H1 (cell line): ENCODE results near the gene PTPRJ. TPM values are rescaled to one million over a fixed set of nuclear protein-coding genes. Genes with fewer than 3 reads are reported as not detected.

Source experiments
- CTCF ChIA-PET: fragments of 300-600 bp; sonication (Branson Sonifier 250); formaldehyde crosslinking; loops from one replicate; lab custom pipeline; 2021; ENCODE audit not compliant: partially characterized antibody; lab: Charles Lee
- POLR2A ChIA-PET: fragments of 300-600 bp; sonication (Branson Sonifier 250); formaldehyde crosslinking; loops from one replicate; lab custom pipeline; 2021; ENCODE audit warnings: inconsistent platforms; ENCODE audit not compliant: partially characterized antibody; lab: Charles Lee
- DNase-seq, 2 experiments: peaks; one replicate each; pipeline versions ENCODE4 v3.0.0 to v3.0.0-alpha.2; 2010 to 2022; ENCODE audit warnings: low spot score in 2 of 2, low read depth in 1 of 2, mixed read lengths in 1 of 2
- FAIRE-seq: peaks from 2 replicates; lab custom pipeline; 2011; peaks lifted over from hg19 to GRCh38; lab: Jason Lieb, UNC
- H2AFZ ChIP-seq: 2 replicates; pipeline ENCODE4 v1.8.1; 2012; ENCODE audit warnings: low read length, inconsistent platforms
- H2AK5ac ChIP-seq: 2 replicates; pipeline ENCODE4 v1.6.1; 2013; ENCODE audit warnings: low read depth, low read length
- H2BK120ac ChIP-seq: replicated peaks from 2 replicates; pipeline ENCODE3; 2013; ENCODE audit warnings: low read depth, low read length, inconsistent platforms
- H2BK12ac ChIP-seq: 2 replicates; pipeline ENCODE4 v1.6.1; 2013; ENCODE audit warnings: low read depth, low read length
- H2BK15ac ChIP-seq: 2 replicates; pipeline ENCODE4 v1.6.1; 2013; ENCODE audit warnings: low read length
- H2BK20ac ChIP-seq: 2 replicates; pipeline ENCODE4 v1.6.1; 2013; ENCODE audit warnings: low read length
- H2BK5ac ChIP-seq: 2 replicates; pipeline ENCODE4 v1.6.1; 2013; ENCODE audit warnings: low read depth, low read length
- H3K14ac ChIP-seq: 2 replicates; pipeline ENCODE4 v1.6.1; 2013; ENCODE audit warnings: inconsistent platforms; ENCODE audit not compliant: insufficient read length
- H3K18ac ChIP-seq: 2 replicates; pipeline ENCODE4 v1.6.1; 2013; ENCODE audit warnings: low read length; ENCODE audit errors: extremely low read depth
- H3K23ac ChIP-seq: 2 replicates; pipeline ENCODE4 v1.6.1; 2013; ENCODE audit warnings: inconsistent platforms; ENCODE audit not compliant: insufficient read length
- H3K23me2 ChIP-seq: 2 replicates; pipeline ENCODE4 v1.6.1; 2013; ENCODE audit warnings: low read depth, low read length
- H3K27ac ChIP-seq: 2 replicates; pipeline ENCODE4 v1.6.1; 2011; ENCODE audit warnings: low read depth, low read length, inconsistent platforms
- H3K27me3 ChIP-seq, 4 experiments: replicated peaks in 1 of 4; 1 replicate in 1 of 4; 2 replicates in 3 of 4; pipeline versions ENCODE4 v1.6.1 to v1.8.1; 2011 to 2013; ENCODE audit warnings: low read length in 3 of 4, mild to moderate bottlenecking in 3 of 4, inconsistent platforms in 2 of 4, mixed read lengths in 2 of 4, moderate library complexity in 1 of 4; ENCODE audit not compliant: control insufficient read depth in 3 of 4, insufficient read depth in 3 of 4; ENCODE audit errors: extremely low read depth in 1 of 4
- H3K36me3 ChIP-seq, 4 experiments: 2 replicates each; pipeline versions ENCODE4 v1.6.1 to v1.8.1; 2011 to 2013; ENCODE audit warnings: mild to moderate bottlenecking in 4 of 4, low read length in 3 of 4, moderate library complexity in 2 of 4, control low read depth in 1 of 4, inconsistent platforms in 1 of 4; ENCODE audit not compliant: insufficient read depth in 4 of 4, control insufficient read depth in 2 of 4
- H3K4ac ChIP-seq: replicated peaks from 2 replicates; pipeline ENCODE3; 2013; ENCODE audit warnings: low read length, low read depth, mixed read lengths, inconsistent platforms; ENCODE audit not compliant: insufficient read length
- H3K4me1 ChIP-seq, 4 experiments: replicated peaks in 1 of 4; 1 replicate in 1 of 4; 2 replicates in 3 of 4; pipeline versions ENCODE4 v1.6.1 to v1.8.1; 2011 to 2013; ENCODE audit warnings: low read length in 3 of 4, inconsistent platforms in 2 of 4, mixed read lengths in 1 of 4; ENCODE audit not compliant: insufficient read depth in 4 of 4, control insufficient read depth in 3 of 4
- H3K4me2 ChIP-seq, 2 experiments: 2 replicates each; pipeline versions ENCODE4 v1.6.1 to v1.8.1; 2011 to 2013; ENCODE audit warnings: low read depth in 2 of 2, low read length in 2 of 2, control low read depth in 1 of 2, inconsistent platforms in 1 of 2, mild to moderate bottlenecking in 1 of 2; ENCODE audit not compliant: insufficient read depth in 1 of 2
- H3K4me3 ChIP-seq, 4 experiments: fragments of 200-600, 300-600 bp in 1 of 4; sonication (generic), shearing (Covaris generic), sonication (Bioruptor Twin) in 1 of 4; 2 replicates each; pipeline versions ENCODE4 v1.5.1 to v1.8.1; 2011 to 2016; ENCODE audit warnings: low read length in 4 of 4, low read depth in 3 of 4, control low read depth in 2 of 4, inconsistent platforms in 2 of 4, mild to moderate bottlenecking in 2 of 4, mixed read lengths in 1 of 4, moderate library complexity in 1 of 4; ENCODE audit not compliant: insufficient read depth in 2 of 4; ENCODE audit errors: extremely low read depth in 1 of 4
- H3K56ac ChIP-seq: replicated peaks from 2 replicates; pipeline ENCODE3; 2013; ENCODE audit warnings: low read depth, mild to moderate bottlenecking, mixed read lengths, low read length, inconsistent platforms; ENCODE audit not compliant: insufficient read length
- H3K79me1 ChIP-seq: 2 replicates; pipeline ENCODE4 v1.6.1; 2013; ENCODE audit warnings: low read depth, low read length, control low read depth
- H3K79me2 ChIP-seq, 2 experiments: 2 replicates each; pipeline versions ENCODE4 v1.6.1 to v1.8.1; 2012 to 2013; ENCODE audit warnings: low read length in 2 of 2, mild to moderate bottlenecking in 2 of 2, inconsistent platforms in 1 of 2; ENCODE audit not compliant: insufficient read depth in 2 of 2, control insufficient read depth in 1 of 2
- H3K9ac ChIP-seq, 4 experiments: replicated peaks in 1 of 4; 1 replicate in 1 of 4; 2 replicates in 3 of 4; pipeline versions ENCODE4 v1.6.1 to v1.8.1; 2011 to 2013; ENCODE audit warnings: low read depth in 3 of 4, low read length in 3 of 4, control low read depth in 2 of 4, mild to moderate bottlenecking in 2 of 4, moderate library complexity in 2 of 4, inconsistent platforms in 1 of 4; ENCODE audit errors: extremely low read depth in 1 of 4
- H3K9me3 ChIP-seq, 2 experiments: 2 replicates each; pipeline versions ENCODE4 v1.6.1 to v1.8.1; 2012 to 2013; ENCODE audit warnings: mild to moderate bottlenecking in 2 of 2, moderate library complexity in 2 of 2, control low read depth in 1 of 2, inconsistent platforms in 1 of 2, low read depth in 1 of 2, low read length in 1 of 2, mixed read lengths in 1 of 2; ENCODE audit not compliant: insufficient read depth in 2 of 2
- H4K20me1 ChIP-seq, 2 experiments: replicated peaks in 1 of 2; 2 replicates each; pipeline versions ENCODE3 to v1.8.1; 2011 to 2013; ENCODE audit warnings: inconsistent platforms in 2 of 2, low read length in 2 of 2, mild to moderate bottlenecking in 1 of 2; ENCODE audit not compliant: insufficient read depth in 2 of 2, control insufficient read depth in 1 of 2
- H4K5ac ChIP-seq: 2 replicates; pipeline ENCODE4 v1.6.1; 2013; ENCODE audit warnings: low read length, low read depth, mixed read lengths, inconsistent platforms; ENCODE audit not compliant: insufficient read length
- H4K8ac ChIP-seq: 2 replicates; pipeline ENCODE4 v1.8.0; 2013; ENCODE audit warnings: mild to moderate bottlenecking, moderate library complexity, low read length, inconsistent platforms; ENCODE audit not compliant: insufficient read depth; ENCODE audit errors: extremely low read depth
- H4K91ac ChIP-seq: replicated peaks from 2 replicates; pipeline ENCODE3; 2013; ENCODE audit warnings: low read length, mixed read lengths, inconsistent platforms; ENCODE audit not compliant: insufficient read length
- CREB1 ChIP-seq: IDR thresholded peaks from 2 replicates; pipeline ENCODE4 v1.6.1; 2012; ENCODE audit warnings: inconsistent platforms
- EZH2 ChIP-seq: fragments of 200-600 bp; sonication (generic); IDR thresholded peaks from 2 replicates; pipeline ENCODE4 v1.7.1; 2012; ENCODE audit warnings: low read depth, mild to moderate bottlenecking, moderate library complexity, low read length, inconsistent platforms; ENCODE audit not compliant: severe bottlenecking
- MAX ChIP-seq: IDR thresholded peaks from 2 replicates; pipeline ENCODE4 v1.6.1; 2012; ENCODE audit warnings: inconsistent platforms
- POU5F1 ChIP-seq: IDR thresholded peaks from 2 replicates; pipeline ENCODE4 v1.6.1; 2011; ENCODE audit warnings: low read depth, mild to moderate bottlenecking, low read length, moderate library complexity
- SIN3A ChIP-seq, 2 experiments: IDR thresholded peaks in 1 of 2; conservative IDR thresholded peaks in 1 of 2; 2 replicates each; pipeline ENCODE4 v1.6.1; 2011 to 2012; ENCODE audit warnings: low read length in 2 of 2, improper control_type of control experiment in 1 of 2, low read depth in 1 of 2, mild to moderate bottlenecking in 1 of 2
- SP4 ChIP-seq: IDR thresholded peaks from 2 replicates; pipeline ENCODE4 v1.6.1; 2012; ENCODE audit warnings: low read length, inconsistent platforms
- TAF1 ChIP-seq: IDR thresholded peaks from 2 replicates; pipeline ENCODE4 v1.6.1; 2011; ENCODE audit warnings: mild to moderate bottlenecking, low read depth, low read length
- WGBS, 2 experiments: shearing (Covaris generic) in 1 of 2; methylation state at CpG; one replicate each; pipeline versions ENCODE4 v1.1.6 to v1.1.7; 2013 to 2015; ENCODE audit warnings: low lambda C conversion rate in 2 of 2, mixed read lengths in 2 of 2, inconsistent platforms in 1 of 2, low coverage in 1 of 2, missing lambda C conversion rate in 1 of 2; ENCODE audit not compliant: insufficient replicate concordance in 2 of 2, insufficient coverage in 1 of 2, insufficient read length in 1 of 2; ENCODE audit errors: extremely low coverage in 1 of 2, missing lambda C conversion rate in 1 of 2; 5-methylcytosine and 5-hydroxymethylcytosine counted together
- polyA plus RNA-seq, 7 experiments: library from polyadenylated mRNA; depleted of rRNA in 3 of 7; stranded (reverse) in 5 of 7; unstranded in 2 of 7; fragments of >200 nt in 5 of 7; fragments of 200-250 nt in 2 of 7; gene quantifications; 1 replicate in 5 of 7; 2 replicates in 1 of 7; 4 replicates in 1 of 7; pipeline versions ENCODE4 v1.2.1 to v1.2.3, GENCODE V29; 2011 to 2013; ENCODE audit warnings: missing spikeins in 2 of 7, mixed read lengths in 2 of 7
- total RNA-seq: library from RNA; stranded (reverse); fragmentation: NEBNext Ultra II Directional; extraction: Animal tissue kit (Norgen Biotek cat#: 25700); gene quantifications from 2 replicates; pipeline ENCODE4 v1.2.1, GENCODE V29; 2021
- TF ChIP-seq, protein P1 (sequence below), 3 experiments: IDR thresholded peaks; 1 replicate in 2 of 3; 2 replicates in 1 of 3; pipeline versions ENCODE4 v1.5.1 to v1.6.1; 2011; ENCODE audit warnings: low read length in 3 of 3, mild to moderate bottlenecking in 3 of 3, inconsistent platforms in 2 of 3, low read depth in 1 of 3, moderate library complexity in 1 of 3; ENCODE audit not compliant: insufficient read depth in 1 of 3; ENCODE audit errors: control extremely low read depth in 1 of 3

The PTPRJ gene
- total and polyA plus RNA-seq, 2 of the 8 experiments (the other 6 are each of a cell fraction or from before 2014, with no cell fraction given) = 4.4 to 22.6 TPM

GRCh38 chr11:48034926-48035871, 54.8 kb downstream of the PTPRJ start:
- H2BK15ac ChIP-seq = no peak overlapping the region
- DNase-seq (no peak), FAIRE-seq (no peak)
- no peaks in the 10 kb centered on the region for H3K27me3 ChIP-seq
- H2BK20ac ChIP-seq = no peak overlapping the region
- peaks cover 0 to 3% of the 10 kb centered on the region in 2 experiments for H4K20me1 ChIP-seq
- H2BK12ac ChIP-seq = no peak overlapping the region
- no peak overlapping the region for H3K4me3 ChIP-seq
- no peaks in the 10 kb centered on the region for H3K9me3 ChIP-seq
- H3K56ac ChIP-seq = no peak overlapping the region
- no peak overlapping the region for H3K4ac ChIP-seq
- no peaks in the 10 kb centered on the region for H3K23me2 ChIP-seq
- H4K8ac ChIP-seq = no peak overlapping the region
- H2BK120ac ChIP-seq = no peak overlapping the region
- H4K91ac ChIP-seq = peak overlapping the region; percentile 68
- H4K5ac ChIP-seq = no peak overlapping the region
- no peak overlapping the region for H2AFZ ChIP-seq
- H2BK5ac ChIP-seq = 0 out of 2 replicates have a peak overlapping the region, but pooled peaks have one; percentile 49
- ChIA-PET CTCF (interaction anchor here (0.8 to 2.5 kb wide), 5 partner anchors 8 to 73 kb away, joined by 3 to 7 read pairs (median 3); no protein-coding TSS in a partner anchor), POLR2A (interaction anchor here (0.6 kb wide), 1 partner anchor 9 kb away, joined by 3 read pairs; no protein-coding TSS in a partner anchor)
- H3K14ac ChIP-seq = no peak overlapping the region
- H3K27ac ChIP-seq = no peak overlapping the region
- no peak overlapping the region for H3K23ac ChIP-seq
- no peak overlapping the region for H3K18ac ChIP-seq
- no peak overlapping the region for H3K9ac ChIP-seq
- H3K4me1 ChIP-seq = peaks cover 2 to 12% (median 9%) of the 10 kb centered on the region in 4 experiments
- WGBS, 2 experiments = 91% methylated on average over 14 of the region's 14 CpGs; no CpG with 5 or more reads in 1 of the 2 experiments
- peaks cover 0 to 7% of the 10 kb centered on the region in 2 experiments; a peak in 1 of 4 replicates for H3K79me2 ChIP-seq
- peak overlapping the region; percentile 77; the same call in 1 of the 2 replicates for H2AK5ac ChIP-seq
- H3K79me1 ChIP-seq = peaks cover 3% of the 10 kb centered on the region
- H3K4me2 ChIP-seq = no peak overlapping the region
- H3K36me3 ChIP-seq = no peaks in the 10 kb centered on the region
- TF ChIP-seq POU5F1 = no peak
- no peak for TF ChIP-seq EZH2
- TF ChIP-seq CREB1 = no peak
- TF ChIP-seq TAF1 = no peak
- TF ChIP-seq SIN3A (conservative IDR thresholded peaks at IDR 0.05 in 1 of 2, IDR thresholded peaks at IDR 0.05 in 1 of 2; ENCODE audit: low read depth in 1 of 2, low read length in 2 of 2) = no peak
- TF ChIP-seq MAX = no peak
- TF ChIP-seq, protein P1, sequence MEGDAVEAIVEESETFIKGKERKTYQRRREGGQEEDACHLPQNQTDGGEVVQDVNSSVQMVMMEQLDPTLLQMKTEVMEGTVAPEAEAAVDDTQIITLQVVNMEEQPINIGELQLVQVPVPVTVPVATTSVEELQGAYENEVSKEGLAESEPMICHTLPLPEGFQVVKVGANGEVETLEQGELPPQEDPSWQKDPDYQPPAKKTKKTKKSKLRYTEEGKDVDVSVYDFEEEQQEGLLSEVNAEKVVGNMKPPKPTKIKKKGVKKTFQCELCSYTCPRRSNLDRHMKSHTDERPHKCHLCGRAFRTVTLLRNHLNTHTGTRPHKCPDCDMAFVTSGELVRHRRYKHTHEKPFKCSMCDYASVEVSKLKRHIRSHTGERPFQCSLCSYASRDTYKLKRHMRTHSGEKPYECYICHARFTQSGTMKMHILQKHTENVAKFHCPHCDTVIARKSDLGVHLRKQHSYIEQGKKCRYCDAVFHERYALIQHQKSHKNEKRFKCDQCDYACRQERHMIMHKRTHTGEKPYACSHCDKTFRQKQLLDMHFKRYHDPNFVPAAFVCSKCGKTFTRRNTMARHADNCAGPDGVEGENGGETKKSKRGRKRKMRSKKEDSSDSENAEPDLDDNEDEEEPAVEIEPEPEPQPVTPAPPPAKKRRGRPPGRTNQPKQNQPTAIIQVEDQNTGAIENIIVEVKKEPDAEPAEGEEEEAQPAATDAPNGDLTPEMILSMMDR (IDR thresholded peaks at IDR 0.05; ENCODE audit: control extremely low read depth in 1 of 3, insufficient read depth in 1 of 3, low read depth in 1 of 3, low read length in 3 of 3) = no peak
- TF ChIP-seq SP4 = no peak
